Measurements from ENCODE around the gene WNT4.

Gene WNT4

DNA sequence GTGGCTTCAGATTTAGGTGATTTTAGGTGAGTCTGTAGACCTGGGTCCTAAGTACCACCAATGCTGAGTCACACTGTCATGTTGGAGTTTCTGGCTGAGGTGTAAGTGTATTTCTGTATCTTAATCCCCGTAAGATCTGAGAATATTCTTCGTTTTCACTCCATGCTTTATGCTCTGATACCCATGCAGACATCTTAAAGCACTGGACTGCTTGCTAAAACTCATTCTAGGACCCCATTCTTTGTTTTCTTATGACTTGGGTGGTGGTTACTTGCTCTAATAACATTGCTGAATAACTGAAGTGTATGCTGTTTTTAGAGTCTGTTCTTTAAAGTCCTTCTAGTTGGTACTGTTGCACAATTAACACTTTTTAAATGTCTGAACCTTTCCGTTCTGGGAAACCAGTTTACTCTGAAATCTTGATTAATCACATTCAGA lies 53.7 kb downstream of the WNT4 start:
- ATAC-seq, result no peak
- TF ChIP-seq PATZ1 (CRISPR knock-in tag; IDR thresholded peaks at IDR 0.05; ENCODE audit: borderline replicate concordance) (no peak), ZFP3 (CRISPR knock-in tag; IDR thresholded peaks at IDR 0.05) (no peak), CSRNP3 (CRISPR knock-in tag; IDR thresholded peaks at IDR 0.05) (no peak), ZC3H10 (CRISPR knock-in tag; IDR thresholded peaks at IDR 0.05) (no peak), GLIS3 (CRISPR knock-in tag; IDR thresholded peaks at IDR 0.05) (no peak)

GRCh38 chr1:22088331-22088730 lies 54.6 kb downstream of the WNT4 start:
- TF ChIP-seq OSR1 (CRISPR knock-in tag; IDR thresholded peaks at IDR 0.05), result no peak
- ATAC-seq, result no peak

DNA sequence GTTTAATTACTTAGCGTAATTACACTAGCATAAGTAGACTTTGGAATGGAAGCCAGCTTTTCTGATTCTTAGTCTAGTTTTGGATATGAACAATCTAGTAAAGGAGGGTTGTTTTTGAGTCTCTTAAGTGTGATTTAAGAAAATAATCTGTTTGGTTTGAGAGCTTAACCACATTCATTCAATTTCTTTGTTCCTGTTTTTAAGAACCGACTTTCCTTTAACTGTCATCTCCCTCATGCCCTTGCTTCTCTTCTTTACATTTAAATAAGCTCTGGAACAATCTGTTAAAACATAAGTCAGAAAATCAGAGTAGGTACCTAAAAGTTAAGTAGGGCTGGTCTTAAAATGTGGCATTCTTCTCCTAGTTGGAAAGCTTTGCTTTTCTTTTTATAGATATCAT lies 62.7 kb downstream of the WNT4 start:
- no peak for ATAC-seq
- TF ChIP-seq BACH2 (CRISPR knock-in tag; IDR thresholded peaks at IDR 0.05; ENCODE audit: borderline replicate concordance), result no peak
- no peak for TF ChIP-seq ZC3H10 (CRISPR knock-in tag; IDR thresholded peaks at IDR 0.05)
- TF ChIP-seq ZFP3 (CRISPR knock-in tag; IDR thresholded peaks at IDR 0.05), result no peak
- no peak for TF ChIP-seq CSDC2 (CRISPR knock-in tag; IDR thresholded peaks at IDR 0.05)
- no peak for TF ChIP-seq RARB (CRISPR knock-in tag; IDR thresholded peaks at IDR 0.05)
- no peak for TF ChIP-seq ESRRG (CRISPR knock-in tag; IDR thresholded peaks at IDR 0.05)
- TF ChIP-seq SNAI2 (CRISPR knock-in tag; IDR thresholded peaks at IDR 0.05), result no peak
- no peak for TF ChIP-seq PPARA (CRISPR knock-in tag; IDR thresholded peaks at IDR 0.05; ENCODE audit: borderline replicate concordance)
- TF ChIP-seq ZNF8 (CRISPR knock-in tag; IDR thresholded peaks at IDR 0.05), result no peak
- TF ChIP-seq ZFP30 (CRISPR knock-in tag; IDR thresholded peaks at IDR 0.05), result no peak
- no peak for TF ChIP-seq OSR1 (CRISPR knock-in tag; IDR thresholded peaks at IDR 0.05)
- no peak for TF ChIP-seq TCF4 (CRISPR knock-in tag; IDR thresholded peaks at IDR 0.05; ENCODE audit: borderline replicate concordance)
- no peak for TF ChIP-seq ZNF565 (CRISPR knock-in tag; conservative IDR thresholded peaks at IDR 0.05; ENCODE audit: low read depth)
- no peak for TF ChIP-seq CSRNP3 (CRISPR knock-in tag; IDR thresholded peaks at IDR 0.05)
- TF ChIP-seq TOX (CRISPR knock-in tag; IDR thresholded peaks at IDR 0.05; ENCODE audit: borderline replicate concordance), result no peak
- no peak for TF ChIP-seq GLIS3 (CRISPR knock-in tag; IDR thresholded peaks at IDR 0.05)
- TF ChIP-seq ZNF70 (CRISPR knock-in tag; IDR thresholded peaks at IDR 0.05), result no peak
- no peak for TF ChIP-seq POU6F1 (CRISPR knock-in tag; IDR thresholded peaks at IDR 0.05; ENCODE audit: borderline replicate concordance, low read depth)
- no peak for TF ChIP-seq CREB5 (CRISPR knock-in tag; IDR thresholded peaks at IDR 0.05; ENCODE audit: low read depth)
- no peak for TF ChIP-seq PATZ1 (CRISPR knock-in tag; IDR thresholded peaks at IDR 0.05; ENCODE audit: borderline replicate concordance)

Data from SK-N-SH treated with all-trans-retinoic acid at 6 μM for 48 hours (cell line).